Neural cell (in vitro differentiated cells): Measurements from ENCODE around the gene ZNF862. TPM values are rescaled to one million over a fixed set of nuclear protein-coding genes. Genes with fewer than 3 reads are reported as not detected.

ENCODE experiments used
- H2AFZ ChIP-seq: fragments of 200-600, 300-800 bp; sonication (generic), shearing (Covaris generic); 2 replicates; pipeline ENCODE4 v1.6.0; 2014; ENCODE audit warnings: low read depth, mild to moderate bottlenecking, antibody characterized with exemption, low read length, moderate library complexity
- H3F3A ChIP-seq: fragments of 200-600 bp; shearing (Covaris generic); 2 replicates; pipeline ENCODE4 v1.6.1; 2016; ENCODE audit warnings: mild to moderate bottlenecking, moderate library complexity, mixed read lengths, antibody characterized with exemption, low read length; ENCODE audit not compliant: insufficient read depth, poor library complexity, severe bottlenecking
- H3K27ac ChIP-seq: fragments of 200-600, 300-800 bp; sonication (generic), shearing (Covaris generic); 2 replicates; pipeline ENCODE4 v1.5.1; 2014; ENCODE audit warnings: mild to moderate bottlenecking, low read length, moderate library complexity
- H3K27me3 ChIP-seq: fragments of 300-800, 200-600 bp; sonication (generic), shearing (Covaris generic); 2 replicates; pipeline ENCODE4 v1.6.0; 2014; ENCODE audit warnings: mild to moderate bottlenecking, low read depth, low read length, moderate library complexity; ENCODE audit not compliant: insufficient read depth
- H3K36me3 ChIP-seq: fragments of 300-800, 200-600 bp; sonication (generic), shearing (Covaris generic); 2 replicates; pipeline ENCODE4 v1.5.1; 2014; ENCODE audit warnings: mild to moderate bottlenecking, antibody characterized with exemption, low read length, moderate library complexity; ENCODE audit not compliant: insufficient read depth
- H3K4me2 ChIP-seq: fragments of 300-800, 200-600 bp; sonication (generic), shearing (Covaris generic); 2 replicates; pipeline ENCODE4 v1.6.0; 2014; ENCODE audit warnings: mild to moderate bottlenecking, low read length
- H3K4me3 ChIP-seq: fragments of 300-800, 200-600 bp; sonication (generic), shearing (Covaris generic); 2 replicates; pipeline ENCODE4 v1.5.1; 2014; ENCODE audit warnings: mild to moderate bottlenecking, low read length, moderate library complexity
- H3K79me2 ChIP-seq: fragments of 200-600 bp; shearing (Covaris generic); replicated peaks from 2 replicates; pipeline ENCODE4 v1.6.0; 2014; ENCODE audit warnings: mild to moderate bottlenecking, low read length, moderate library complexity; ENCODE audit not compliant: insufficient read depth
- H3K9ac ChIP-seq: fragments of 300-800, 200-600 bp; sonication (generic), shearing (Covaris generic); 2 replicates; pipeline ENCODE4 v1.6.1; 2016; ENCODE audit warnings: mild to moderate bottlenecking, low read length, mixed read lengths
- H3K9me2 ChIP-seq: fragments of 200-600 bp; shearing (Covaris generic); 2 replicates; pipeline ENCODE4 v1.6.1; 2016; ENCODE audit warnings: mild to moderate bottlenecking, low read length, mixed read lengths; ENCODE audit not compliant: insufficient read depth
- H3K9me3 ChIP-seq: fragments of 200-600, 300-800 bp; sonication (generic), shearing (Covaris generic); 2 replicates; pipeline ENCODE4 v1.6.1; 2016; ENCODE audit warnings: mild to moderate bottlenecking, mixed run types, low read length, moderate library complexity, mixed read lengths
- H4K20me1 ChIP-seq: fragments of 200-600 bp; shearing (Covaris generic); 2 replicates; pipeline ENCODE4 v1.6.1; 2016; ENCODE audit warnings: mild to moderate bottlenecking, mixed run types; ENCODE audit not compliant: insufficient read depth
- CTCF ChIP-seq: fragments of 450-650 bp; IDR thresholded peaks from 2 replicates; pipeline ENCODE4 v1.5.1; 2014; ENCODE audit warnings: antibody characterized with exemption, mild to moderate bottlenecking, moderate library complexity; ENCODE audit not compliant: poor library complexity, severe bottlenecking
- EP300 ChIP-seq: fragments of 450-650 bp; conservative IDR thresholded peaks from 2 replicates; pipeline ENCODE4 v1.6.1; 2014; ENCODE audit warnings: antibody characterized with exemption, mild to moderate bottlenecking, moderate library complexity; ENCODE audit not compliant: poor library complexity, severe bottlenecking
- EZH2 ChIP-seq: fragments of 200-600, 300-800 bp; shearing (Covaris generic), sonication (generic); IDR thresholded peaks from 2 replicates; pipeline ENCODE4 v1.6.1; 2014; ENCODE audit warnings: antibody characterized with exemption, low read length, borderline replicate concordance, mild to moderate bottlenecking; ENCODE audit not compliant: insufficient read depth, poor library complexity, severe bottlenecking
- MXI1 ChIP-seq: fragments of 450-650 bp; conservative IDR thresholded peaks from 2 replicates; pipeline ENCODE4 v1.6.1; 2014; ENCODE audit warnings: antibody characterized with exemption, mild to moderate bottlenecking; ENCODE audit not compliant: poor library complexity, severe bottlenecking
- POLR2AphosphoS5 ChIP-seq: IDR thresholded peaks from 2 replicates; pipeline ENCODE4 v1.6.1; 2012
- RAD21 ChIP-seq: fragments of 450-650 bp; conservative IDR thresholded peaks from 2 replicates; pipeline ENCODE4 v1.6.1; 2014; ENCODE audit warnings: antibody characterized with exemption, mild to moderate bottlenecking, moderate library complexity
- REST ChIP-seq: IDR thresholded peaks from 2 replicates; pipeline ENCODE4 v1.6.1; 2012; ENCODE audit warnings: borderline replicate concordance
- SMC3 ChIP-seq: fragments of 450-650 bp; conservative IDR thresholded peaks from 2 replicates; pipeline ENCODE4 v1.6.1; 2014; ENCODE audit warnings: antibody characterized with exemption, mild to moderate bottlenecking, moderate library complexity; ENCODE audit not compliant: poor library complexity
- TAF1 ChIP-seq: IDR thresholded peaks from 2 replicates; pipeline ENCODE4 v1.6.1; 2012; ENCODE audit warnings: low read depth
- polyA plus RNA-seq: library from polyadenylated mRNA; depleted of rRNA; stranded (reverse); fragments of >200 nt; gene quantifications from 2 replicates; pipeline ENCODE4 v1.2.3, GENCODE V29; 2014

The ZNF862 gene
- polyA plus RNA-seq, 1 donor from 2014 or later, result 19.0 TPM

GRCh38 chr7:149867762-149868622 lies 29.8 kb downstream of the ZNF862 start:
- no peak for TF ChIP-seq EZH2
- TF ChIP-seq POLR2AphosphoS5, result no peak
- no peak for TF ChIP-seq SMC3
- no peak for TF ChIP-seq CTCF
- TF ChIP-seq RAD21, result no peak
- no peak for TF ChIP-seq EP300
- no peak for TF ChIP-seq TAF1
- no peak for TF ChIP-seq MXI1
- TF ChIP-seq REST, result no peak
- H3F3A ChIP-seq, result no peaks in the 10 kb centered on the region
- no peaks in the 10 kb centered on the region for H4K20me1 ChIP-seq
- no peaks in the 10 kb centered on the region for H3K27me3 ChIP-seq
- H2AFZ ChIP-seq, result no peak overlapping the region
- H3K9me3 ChIP-seq, result no peaks in the 10 kb centered on the region
- H3K4me3 ChIP-seq, result no peak overlapping the region
- H3K9me2 ChIP-seq, result no peaks in the 10 kb centered on the region
- no peaks in the 10 kb centered on the region for H3K79me2 ChIP-seq
- no peaks in the 10 kb centered on the region for H3K36me3 ChIP-seq
- no peak overlapping the region for H3K27ac ChIP-seq
- H3K4me2 ChIP-seq, result no peak overlapping the region
- H3K9ac ChIP-seq, result no peak overlapping the region

GRCh38 chr7:149868623-149869290 lies 30.6 kb downstream of the ZNF862 start:
- Histone ChIP-seq H3K27ac (no peak overlapping the region), H3K9me3 (no peaks in the 10 kb centered on the region), H2AFZ (no peak overlapping the region), H3K4me3 (no peak overlapping the region), H3K36me3 (no peaks in the 10 kb centered on the region), H3F3A (no peaks in the 10 kb centered on the region), H3K79me2 (no peaks in the 10 kb centered on the region), H3K9me2 (no peaks in the 10 kb centered on the region), H4K20me1 (no peaks in the 10 kb centered on the region), H3K9ac (no peak overlapping the region), H3K4me2 (no peak overlapping the region), H3K27me3 (no peaks in the 10 kb centered on the region)
- TF ChIP-seq RAD21, result no peak
- no peak for TF ChIP-seq MXI1
- no peak for TF ChIP-seq SMC3
- no peak for TF ChIP-seq REST
- no peak for TF ChIP-seq CTCF
- no peak for TF ChIP-seq TAF1
- no peak for TF ChIP-seq POLR2AphosphoS5
- TF ChIP-seq EZH2, result no peak
- no peak for TF ChIP-seq EP300
